Epithelial cell of alveolus of lung (primary cell): ENCODE measurements around the gene TEX22. TPM values are rescaled to one million over a fixed set of nuclear protein-coding genes. Genes with fewer than 3 reads are reported as not detected.

Source experiments
- total RNA-seq: library from RNA; depleted of rRNA; stranded (reverse); fragments of >200 nt; gene quantifications from 2 replicates; pipeline ENCODE4 v1.2.1, GENCODE V29; 2015

TEX22 gene, protein sequence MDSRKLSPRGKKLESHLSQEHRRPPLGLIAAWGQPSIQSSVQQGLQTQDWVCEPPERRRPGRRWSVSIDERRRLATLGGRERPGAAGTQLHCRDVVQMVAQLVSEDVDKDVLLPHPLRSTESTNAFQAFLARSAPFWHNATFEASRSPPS
- total RNA-seq = 0.13 and 1.4 TPM in 2 replicates

DNA sequence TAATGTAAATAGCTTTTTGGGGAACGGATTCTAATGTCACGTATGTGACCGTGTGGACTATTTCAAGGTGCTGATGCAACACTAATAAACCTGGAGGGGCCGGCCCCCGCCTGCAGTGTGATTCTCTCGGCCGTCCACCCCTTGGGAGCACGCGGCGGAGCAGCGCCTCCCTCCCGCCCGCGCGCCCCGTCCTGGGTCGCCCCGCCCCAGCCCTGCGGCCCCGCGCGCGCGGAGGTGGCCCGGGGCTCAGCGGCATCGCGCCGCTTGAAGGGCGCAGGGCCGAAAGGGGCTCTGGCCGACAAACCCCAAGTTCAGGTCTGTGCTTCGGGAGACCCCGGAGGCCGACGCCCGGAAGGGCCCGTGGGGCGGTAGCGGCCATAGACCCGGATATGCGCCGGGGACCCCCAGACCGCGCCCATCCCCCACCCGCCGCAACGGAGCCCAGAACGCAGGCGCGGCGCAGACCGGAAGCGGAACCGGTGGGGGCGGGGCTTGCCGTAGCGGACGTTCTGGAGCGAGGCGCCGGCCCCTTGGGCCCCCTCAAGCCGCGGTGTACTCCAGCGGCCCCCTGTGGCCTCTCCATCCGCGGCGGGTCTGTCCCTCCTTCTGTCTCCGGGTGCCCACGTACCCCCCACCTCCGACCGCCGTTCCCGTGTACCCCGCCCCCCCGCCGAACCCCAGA is at the start of gene TEX22:
Gene TEX22, plus strand, starts transcription at position 495 of the 682 bp plus-strand sequence. CDS start 803 bp downstream, outside the sequence.

DNA sequence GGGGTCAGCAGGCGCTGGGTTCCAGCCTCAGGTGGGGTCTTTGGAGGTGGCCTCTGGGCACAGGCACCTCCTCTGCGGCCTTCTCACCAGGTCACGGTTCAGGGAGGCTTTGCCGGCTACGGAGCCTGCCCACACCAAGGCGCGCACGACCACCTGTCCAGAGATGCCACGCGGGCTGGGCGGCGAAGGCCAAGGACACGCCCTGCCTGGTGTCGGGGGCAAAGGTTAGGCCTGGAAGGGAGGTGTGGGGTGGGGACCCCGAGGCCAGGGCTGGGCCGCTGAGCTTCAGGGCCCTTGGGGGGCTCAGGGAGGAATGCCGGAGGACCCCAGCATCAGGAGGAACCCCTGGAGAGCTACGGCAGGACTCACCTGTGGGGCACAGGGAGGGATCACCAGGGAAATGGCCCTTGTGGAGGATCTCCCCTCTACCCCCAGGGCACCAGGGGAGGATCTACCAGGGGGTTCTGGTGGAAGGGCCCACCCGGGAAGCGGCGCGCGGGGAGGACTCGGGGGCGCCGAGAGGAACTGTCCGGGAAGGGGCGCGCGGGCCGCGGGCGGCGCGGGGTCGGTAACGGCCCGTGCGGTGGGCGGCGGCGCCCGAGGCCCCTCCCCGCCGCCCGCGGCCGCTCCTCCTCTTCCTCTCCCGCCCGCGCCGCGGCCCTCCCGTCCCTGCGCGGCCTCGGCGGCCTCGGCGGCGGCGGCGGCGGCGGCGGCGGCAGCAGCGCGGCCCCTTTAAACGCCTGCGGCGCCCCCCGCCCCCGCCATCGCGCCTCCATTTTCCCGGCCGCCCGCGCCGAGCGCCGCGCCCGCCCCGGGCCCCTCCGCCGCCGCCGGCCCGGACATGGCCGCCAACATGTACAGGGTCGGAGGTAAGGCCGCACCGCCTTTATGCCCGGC is 21.1 kb downstream of the TEX22 start, which contains the start of gene MTA1:
Gene MTA1, plus strand, starts transcription at position 633 of the 897 bp plus-strand sequence. Its CDS starts 209 bp downstream, at position 842.

Other genes with a start within 250 kb of the TEX22 start
- 0.48 and 0.78 TPM in 2 replicates for gene JAG2, start 229.8 kb upstream of the TEX22 start, total RNA-seq
- gene NUDT14, start 217.2 kb upstream of the TEX22 start, total RNA-seq = 3.7 and 7.5 TPM in 2 replicates
- 24.1 and 63.5 TPM in 2 replicates for gene BTBD6, start 150.0 kb upstream of the TEX22 start, total RNA-seq
- gene BRF1, start 97.5 kb upstream of the TEX22 start, total RNA-seq = 21.2 and 28.7 TPM in 2 replicates
- gene PACS2, start 83.8 kb upstream of the TEX22 start, total RNA-seq = 36.2 and 36.5 TPM in 2 replicates
- 37.0 and 49.1 TPM in 2 replicates for gene MTA1, start 21.3 kb downstream of the TEX22 start, total RNA-seq
- 117 and 172 TPM in 2 replicates for gene CRIP2, start 76.3 kb downstream of the TEX22 start, total RNA-seq
- gene CRIP1, start 88.3 kb downstream of the TEX22 start, total RNA-seq = 9.1 and 20.7 TPM in 2 replicates
- gene TEDC1, start 92.7 kb downstream of the TEX22 start, total RNA-seq = 8.2 and 11.6 TPM in 2 replicates
- 9.3 and 12.6 TPM in 2 replicates for gene TMEM121, start 128.0 kb downstream of the TEX22 start, total RNA-seq